HepG2 (cell line): ENCODE data around the gene SAAL1.

Experiments
- CHCHD3 ChIP-seq: sonication (generic); formaldehyde crosslinking; IDR thresholded peaks from 2 replicates; pipeline ENCODE4 v1.8.0; 2022; ENCODE audit warnings: mild to moderate bottlenecking, missing genetic modification reagents, moderate library complexity
- EP300 ChIP-seq, 3 experiments: sonication (generic) in 1 of 3; formaldehyde crosslinking in 1 of 3; IDR thresholded peaks; 2 replicates each; pipeline versions ENCODE4 v1.5.1 to v1.6.1; 2011 to 2020; ENCODE audit warnings: low read depth in 2 of 3, low read length in 2 of 3, borderline replicate concordance in 1 of 3, improper control_type of control experiment in 1 of 3, mild to moderate bottlenecking in 1 of 3, missing genetic modification reagents in 1 of 3, moderate library complexity in 1 of 3
- HNRNPLL ChIP-seq: fragments of 200-400 bp; formaldehyde crosslinking; IDR thresholded peaks from 2 replicates; pipeline ENCODE4 v1.6.1; 2017; ENCODE audit warnings: mild to moderate bottlenecking, low read depth, low read length; ENCODE audit not compliant: poor library complexity, severe bottlenecking
- POLR2AphosphoS5 ChIP-seq: IDR thresholded peaks from 2 replicates; pipeline ENCODE4 v1.6.1; 2012; ENCODE audit warnings: low read depth, low read length
- SIN3A ChIP-seq: IDR thresholded peaks from 2 replicates; pipeline ENCODE4 v1.6.1; 2011; ENCODE audit warnings: low read depth, mild to moderate bottlenecking, control low read depth, low read length, borderline replicate concordance
- TF ChIP-seq, protein P1 (sequence below): sonication (generic); formaldehyde crosslinking; IDR thresholded peaks from 2 replicates; pipeline ENCODE4 v1.8.1; 2023; ENCODE audit warnings: mild to moderate bottlenecking, missing genetic modification reagents
- TF ChIP-seq, protein P2 (sequence below): sonication (generic); formaldehyde crosslinking; IDR thresholded peaks from 2 replicates; pipeline ENCODE4 v1.5.0; 2020; ENCODE audit warnings: mild to moderate bottlenecking, missing genetic modification reagents, moderate library complexity
- TF ChIP-seq, protein P3 (sequence below): sonication (generic); formaldehyde crosslinking; IDR thresholded peaks from 2 replicates; pipeline ENCODE4 v1.4.0; 2020; ENCODE audit warnings: missing genetic modification reagents
- TF ChIP-seq, protein P4 (sequence below): sonication (generic); formaldehyde crosslinking; IDR thresholded peaks from 2 replicates; pipeline ENCODE4 v1.9.0; 2021; ENCODE audit warnings: missing genetic modification reagents, borderline replicate concordance
- TF ChIP-seq, protein P5 (sequence below): sonication (generic); formaldehyde crosslinking; IDR thresholded peaks from 2 replicates; pipeline ENCODE4 v1.4.0; 2020; ENCODE audit warnings: mild to moderate bottlenecking, missing genetic modification reagents
- TF ChIP-seq, protein P6 (sequence below): sonication (generic); formaldehyde crosslinking; IDR thresholded peaks from 2 replicates; pipeline ENCODE4 v1.4.0; 2020; ENCODE audit warnings: missing genetic modification reagents

DNA sequence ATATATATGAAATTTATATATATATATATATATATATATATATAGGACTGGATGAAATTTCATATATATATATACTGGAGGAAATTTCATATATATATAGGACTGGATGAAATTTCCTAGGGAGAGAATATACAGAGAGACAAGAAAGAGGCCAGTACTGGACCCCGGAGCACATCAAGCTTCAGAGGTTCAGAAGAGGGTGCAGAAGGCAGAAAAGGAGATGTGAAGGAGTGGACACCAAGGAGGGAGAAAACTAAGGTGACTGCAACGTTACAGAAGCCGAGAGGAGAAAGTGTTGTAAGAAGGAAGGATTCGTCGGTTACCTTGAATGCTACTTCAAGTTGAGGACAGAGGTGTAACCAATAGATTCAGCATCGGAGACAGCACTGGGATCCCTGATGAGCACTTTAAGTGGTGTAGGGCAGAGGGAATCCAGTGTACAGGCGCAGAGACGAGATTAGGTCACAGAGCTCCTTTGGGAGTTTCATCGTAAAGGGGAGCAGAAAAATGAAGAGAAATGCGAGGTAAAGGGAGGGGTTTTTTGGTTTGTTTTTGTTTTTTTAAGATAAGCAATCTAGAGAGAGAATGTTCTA, 51.3 kb downstream of the SAAL1 start:
- no peak for TF ChIP-seq POLR2AphosphoS5
- no peak for TF ChIP-seq HNRNPLL
- TF ChIP-seq, protein P1, sequence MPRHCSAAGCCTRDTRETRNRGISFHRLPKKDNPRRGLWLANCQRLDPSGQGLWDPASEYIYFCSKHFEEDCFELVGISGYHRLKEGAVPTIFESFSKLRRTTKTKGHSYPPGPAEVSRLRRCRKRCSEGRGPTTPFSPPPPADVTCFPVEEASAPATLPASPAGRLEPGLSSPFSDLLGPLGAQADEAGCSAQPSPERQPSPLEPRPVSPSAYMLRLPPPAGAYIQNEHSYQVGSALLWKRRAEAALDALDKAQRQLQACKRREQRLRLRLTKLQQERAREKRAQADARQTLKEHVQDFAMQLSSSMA (CRISPR knock-in tag): no peak
- TF ChIP-seq, protein P2, sequence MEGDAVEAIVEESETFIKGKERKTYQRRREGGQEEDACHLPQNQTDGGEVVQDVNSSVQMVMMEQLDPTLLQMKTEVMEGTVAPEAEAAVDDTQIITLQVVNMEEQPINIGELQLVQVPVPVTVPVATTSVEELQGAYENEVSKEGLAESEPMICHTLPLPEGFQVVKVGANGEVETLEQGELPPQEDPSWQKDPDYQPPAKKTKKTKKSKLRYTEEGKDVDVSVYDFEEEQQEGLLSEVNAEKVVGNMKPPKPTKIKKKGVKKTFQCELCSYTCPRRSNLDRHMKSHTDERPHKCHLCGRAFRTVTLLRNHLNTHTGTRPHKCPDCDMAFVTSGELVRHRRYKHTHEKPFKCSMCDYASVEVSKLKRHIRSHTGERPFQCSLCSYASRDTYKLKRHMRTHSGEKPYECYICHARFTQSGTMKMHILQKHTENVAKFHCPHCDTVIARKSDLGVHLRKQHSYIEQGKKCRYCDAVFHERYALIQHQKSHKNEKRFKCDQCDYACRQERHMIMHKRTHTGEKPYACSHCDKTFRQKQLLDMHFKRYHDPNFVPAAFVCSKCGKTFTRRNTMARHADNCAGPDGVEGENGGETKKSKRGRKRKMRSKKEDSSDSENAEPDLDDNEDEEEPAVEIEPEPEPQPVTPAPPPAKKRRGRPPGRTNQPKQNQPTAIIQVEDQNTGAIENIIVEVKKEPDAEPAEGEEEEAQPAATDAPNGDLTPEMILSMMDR (CRISPR knock-in tag): no peak
- TF ChIP-seq, protein P3, sequence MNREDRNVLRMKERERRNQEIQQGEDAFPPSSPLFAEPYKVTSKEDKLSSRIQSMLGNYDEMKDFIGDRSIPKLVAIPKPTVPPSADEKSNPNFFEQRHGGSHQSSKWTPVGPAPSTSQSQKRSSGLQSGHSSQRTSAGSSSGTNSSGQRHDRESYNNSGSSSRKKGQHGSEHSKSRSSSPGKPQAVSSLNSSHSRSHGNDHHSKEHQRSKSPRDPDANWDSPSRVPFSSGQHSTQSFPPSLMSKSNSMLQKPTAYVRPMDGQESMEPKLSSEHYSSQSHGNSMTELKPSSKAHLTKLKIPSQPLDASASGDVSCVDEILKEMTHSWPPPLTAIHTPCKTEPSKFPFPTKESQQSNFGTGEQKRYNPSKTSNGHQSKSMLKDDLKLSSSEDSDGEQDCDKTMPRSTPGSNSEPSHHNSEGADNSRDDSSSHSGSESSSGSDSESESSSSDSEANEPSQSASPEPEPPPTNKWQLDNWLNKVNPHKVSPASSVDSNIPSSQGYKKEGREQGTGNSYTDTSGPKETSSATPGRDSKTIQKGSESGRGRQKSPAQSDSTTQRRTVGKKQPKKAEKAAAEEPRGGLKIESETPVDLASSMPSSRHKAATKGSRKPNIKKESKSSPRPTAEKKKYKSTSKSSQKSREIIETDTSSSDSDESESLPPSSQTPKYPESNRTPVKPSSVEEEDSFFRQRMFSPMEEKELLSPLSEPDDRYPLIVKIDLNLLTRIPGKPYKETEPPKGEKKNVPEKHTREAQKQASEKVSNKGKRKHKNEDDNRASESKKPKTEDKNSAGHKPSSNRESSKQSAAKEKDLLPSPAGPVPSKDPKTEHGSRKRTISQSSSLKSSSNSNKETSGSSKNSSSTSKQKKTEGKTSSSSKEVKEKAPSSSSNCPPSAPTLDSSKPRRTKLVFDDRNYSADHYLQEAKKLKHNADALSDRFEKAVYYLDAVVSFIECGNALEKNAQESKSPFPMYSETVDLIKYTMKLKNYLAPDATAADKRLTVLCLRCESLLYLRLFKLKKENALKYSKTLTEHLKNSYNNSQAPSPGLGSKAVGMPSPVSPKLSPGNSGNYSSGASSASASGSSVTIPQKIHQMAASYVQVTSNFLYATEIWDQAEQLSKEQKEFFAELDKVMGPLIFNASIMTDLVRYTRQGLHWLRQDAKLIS (CRISPR knock-in tag): no peak
- TF ChIP-seq, protein P4, sequence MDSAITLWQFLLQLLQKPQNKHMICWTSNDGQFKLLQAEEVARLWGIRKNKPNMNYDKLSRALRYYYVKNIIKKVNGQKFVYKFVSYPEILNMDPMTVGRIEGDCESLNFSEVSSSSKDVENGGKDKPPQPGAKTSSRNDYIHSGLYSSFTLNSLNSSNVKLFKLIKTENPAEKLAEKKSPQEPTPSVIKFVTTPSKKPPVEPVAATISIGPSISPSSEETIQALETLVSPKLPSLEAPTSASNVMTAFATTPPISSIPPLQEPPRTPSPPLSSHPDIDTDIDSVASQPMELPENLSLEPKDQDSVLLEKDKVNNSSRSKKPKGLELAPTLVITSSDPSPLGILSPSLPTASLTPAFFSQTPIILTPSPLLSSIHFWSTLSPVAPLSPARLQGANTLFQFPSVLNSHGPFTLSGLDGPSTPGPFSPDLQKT (CRISPR knock-in tag): no peak
- no peak for TF ChIP-seq SIN3A
- TF ChIP-seq, protein P5, sequence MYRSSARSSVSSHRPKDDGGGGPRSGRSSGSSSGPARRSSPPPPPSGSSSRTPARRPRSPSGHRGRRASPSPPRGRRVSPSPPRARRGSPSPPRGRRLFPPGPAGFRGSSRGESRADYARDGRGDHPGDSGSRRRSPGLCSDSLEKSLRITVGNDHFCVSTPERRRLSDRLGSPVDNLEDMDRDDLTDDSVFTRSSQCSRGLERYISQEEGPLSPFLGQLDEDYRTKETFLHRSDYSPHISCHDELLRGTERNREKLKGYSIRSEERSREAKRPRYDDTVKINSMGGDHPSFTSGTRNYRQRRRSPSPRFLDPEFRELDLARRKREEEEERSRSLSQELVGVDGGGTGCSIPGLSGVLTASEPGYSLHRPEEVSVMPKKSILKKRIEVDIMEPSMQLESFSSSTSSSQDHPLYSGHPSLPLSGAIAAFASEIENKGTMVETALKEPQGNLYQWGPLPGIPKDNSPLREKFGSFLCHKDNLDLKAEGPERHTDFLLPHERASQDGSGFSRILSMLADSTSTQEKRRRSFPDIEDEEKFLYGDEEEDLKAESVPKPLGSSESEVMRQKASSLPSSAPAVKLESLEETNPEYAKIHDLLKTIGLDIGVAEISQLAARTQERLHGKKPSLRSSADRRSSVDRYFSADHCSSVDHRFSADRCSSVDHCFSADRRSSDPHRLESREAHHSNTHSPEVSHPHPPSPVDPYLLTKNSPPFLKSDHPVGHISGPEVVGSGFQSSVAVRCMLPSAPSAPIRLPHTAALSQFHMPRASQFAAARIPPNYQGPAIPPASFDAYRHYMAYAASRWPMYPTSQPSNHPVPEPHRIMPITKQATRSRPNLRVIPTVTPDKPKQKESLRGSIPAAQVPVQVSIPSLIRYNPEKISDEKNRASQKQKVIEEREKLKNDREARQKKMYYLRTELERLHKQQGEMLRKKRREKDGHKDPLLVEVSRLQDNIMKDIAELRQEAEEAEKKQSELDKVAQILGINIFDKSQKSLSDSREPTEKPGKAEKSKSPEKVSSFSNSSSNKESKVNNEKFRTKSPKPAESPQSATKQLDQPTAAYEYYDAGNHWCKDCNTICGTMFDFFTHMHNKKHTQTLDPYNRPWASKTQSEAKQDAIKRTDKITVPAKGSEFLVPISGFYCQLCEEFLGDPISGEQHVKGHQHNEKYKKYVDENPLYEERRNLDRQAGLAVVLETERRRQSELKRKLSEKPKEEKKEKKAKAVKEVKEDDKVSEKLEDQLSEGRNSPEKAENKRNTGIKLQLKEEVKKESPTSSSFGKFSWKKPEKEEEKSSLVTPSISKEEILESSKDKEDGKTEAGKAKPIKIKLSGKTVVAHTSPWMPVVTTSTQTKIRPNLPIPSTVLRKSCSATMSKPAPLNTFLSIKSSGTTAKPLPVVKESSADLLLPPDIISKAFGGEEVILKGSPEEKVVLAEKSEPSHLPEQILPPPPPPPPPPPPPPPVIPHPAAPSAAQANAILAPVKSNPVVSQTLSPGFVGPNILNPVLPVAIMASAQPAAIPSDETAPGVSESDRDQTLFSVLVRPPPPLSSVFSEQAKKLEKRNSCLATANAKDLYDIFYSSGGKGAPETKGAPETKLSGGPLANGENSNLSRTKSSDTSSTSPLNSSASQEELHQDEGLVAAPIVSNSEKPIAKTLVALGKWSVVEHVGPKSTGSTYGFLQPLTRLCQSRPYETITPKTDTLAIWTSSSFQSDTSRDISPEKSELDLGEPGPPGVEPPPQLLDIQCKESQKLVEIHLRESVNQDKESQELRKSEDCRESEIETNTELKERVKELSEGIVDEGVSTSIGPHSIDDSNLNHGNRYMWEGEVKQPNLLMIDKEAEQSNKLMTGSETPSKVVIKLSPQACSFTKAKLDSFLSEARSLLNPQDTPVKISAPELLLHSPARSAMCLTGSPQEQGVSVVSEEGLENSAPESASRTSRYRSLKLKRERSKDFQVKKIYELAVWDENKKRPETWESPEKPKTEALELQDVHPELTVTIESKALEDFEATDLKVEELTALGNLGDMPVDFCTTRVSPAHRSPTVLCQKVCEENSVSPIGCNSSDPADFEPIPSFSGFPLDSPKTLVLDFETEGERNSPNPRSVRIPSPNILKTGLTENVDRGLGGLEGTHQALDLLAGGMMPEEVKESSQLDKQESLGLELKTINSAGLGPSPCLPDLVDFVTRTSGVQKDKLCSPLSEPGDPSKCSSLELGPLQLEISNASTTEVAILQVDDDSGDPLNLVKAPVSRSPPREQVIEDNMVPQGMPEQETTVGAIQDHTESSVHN (CRISPR knock-in tag): no peak
- TF ChIP-seq, protein P6, sequence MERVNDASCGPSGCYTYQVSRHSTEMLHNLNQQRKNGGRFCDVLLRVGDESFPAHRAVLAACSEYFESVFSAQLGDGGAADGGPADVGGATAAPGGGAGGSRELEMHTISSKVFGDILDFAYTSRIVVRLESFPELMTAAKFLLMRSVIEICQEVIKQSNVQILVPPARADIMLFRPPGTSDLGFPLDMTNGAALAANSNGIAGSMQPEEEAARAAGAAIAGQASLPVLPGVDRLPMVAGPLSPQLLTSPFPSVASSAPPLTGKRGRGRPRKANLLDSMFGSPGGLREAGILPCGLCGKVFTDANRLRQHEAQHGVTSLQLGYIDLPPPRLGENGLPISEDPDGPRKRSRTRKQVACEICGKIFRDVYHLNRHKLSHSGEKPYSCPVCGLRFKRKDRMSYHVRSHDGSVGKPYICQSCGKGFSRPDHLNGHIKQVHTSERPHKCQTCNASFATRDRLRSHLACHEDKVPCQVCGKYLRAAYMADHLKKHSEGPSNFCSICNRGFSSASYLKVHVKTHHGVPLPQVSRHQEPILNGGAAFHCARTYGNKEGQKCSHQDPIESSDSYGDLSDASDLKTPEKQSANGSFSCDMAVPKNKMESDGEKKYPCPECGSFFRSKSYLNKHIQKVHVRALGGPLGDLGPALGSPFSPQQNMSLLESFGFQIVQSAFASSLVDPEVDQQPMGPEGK (CRISPR knock-in tag): no peak
- no peak for TF ChIP-seq EP300 (IDR thresholded peaks at IDR 0.05; ENCODE audit: low read depth in 2 of 2, low read length in 2 of 2)
- no peak for TF ChIP-seq EP300 (CRISPR knock-in tag; IDR thresholded peaks at IDR 0.05; ENCODE audit: borderline replicate concordance)
- TF ChIP-seq CHCHD3 (CRISPR knock-in tag): no peak
